ENCODE data around the gene NBEA. TPM values are rescaled to one million over a fixed set of nuclear protein-coding genes. Genes with fewer than 3 reads are reported as not detected.

NBEA gene
- total RNA-seq, 1 experiment from 2014 or later: 1.9 TPM

- DNase-seq (ENCODE audit: low read depth): no peak
Observed at GRCh38 chr13:35179494-35179893, 237.4 kb downstream of the NBEA start.

- DNase-seq (ENCODE audit: low read depth): no peak
Observed at GRCh38 chr13:35179920-35180663, 238.0 kb downstream of the NBEA start.

- no peak for DNase-seq (ENCODE audit: low read depth)
Observed at GRCh38 chr13:35190241-35190640, 248.2 kb downstream of the NBEA start.

- DNase-seq (ENCODE audit: low read depth): no peak
Observed at GRCh38 chr13:35191883-35192282, 249.8 kb downstream of the NBEA start.

GRCh38 chr13:35198613-35199200 is 256.6 kb downstream of the NBEA start:
- DNase-seq (ENCODE audit: low read depth): no peak

GRCh38 chr13:35208587-35208986 is 266.5 kb downstream of the NBEA start:
- no peak for DNase-seq (ENCODE audit: low read depth)

GRCh38 chr13:35210261-35210660 is 268.2 kb downstream of the NBEA start:
- no peak for DNase-seq (ENCODE audit: low read depth)

- no peak for DNase-seq (ENCODE audit: low read depth)
Observed at GRCh38 chr13:35211949-35212348, 269.9 kb downstream of the NBEA start.

GRCh38 chr13:35213911-35214310 is 271.8 kb downstream of the NBEA start:
- DNase-seq (ENCODE audit: low read depth): no peak

- DNase-seq (ENCODE audit: low read depth): no peak
Observed at GRCh38 chr13:35216131-35216530, 274.1 kb downstream of the NBEA start.

GRCh38 chr13:35219021-35219420 is 277.0 kb downstream of the NBEA start:
- no peak for DNase-seq (ENCODE audit: low read depth)

GRCh38 chr13:35225159-35225558 is 283.1 kb downstream of the NBEA start:
- DNase-seq (ENCODE audit: low read depth): no peak

GRCh38 chr13:35225582-35225981 is 283.5 kb downstream of the NBEA start:
- no peak for DNase-seq (ENCODE audit: low read depth)

- DNase-seq (ENCODE audit: low read depth): no peak
Observed at GRCh38 chr13:35228536-35228935, 286.5 kb downstream of the NBEA start.

- DNase-seq (ENCODE audit: low read depth): no peak
Observed at GRCh38 chr13:35231426-35231825, 289.4 kb downstream of the NBEA start.

- no peak for DNase-seq (ENCODE audit: low read depth)
Observed at GRCh38 chr13:35238274-35238673, 296.2 kb downstream of the NBEA start.

- no peak for DNase-seq (ENCODE audit: low read depth)
Observed at GRCh38 chr13:35252536-35253205, 310.6 kb downstream of the NBEA start.

GRCh38 chr13:35255241-35255640 is 313.2 kb downstream of the NBEA start:
- DNase-seq (ENCODE audit: low read depth): no peak

- DNase-seq (ENCODE audit: low read depth): no peak
Observed at GRCh38 chr13:35256459-35257148, 314.5 kb downstream of the NBEA start.

GRCh38 chr13:35260316-35260715 is 318.2 kb downstream of the NBEA start:
- no peak for DNase-seq (ENCODE audit: low read depth)

GRCh38 chr13:35266412-35266811 is 324.3 kb downstream of the NBEA start:
- no peak for DNase-seq (ENCODE audit: low read depth)

GRCh38 chr13:35278917-35279316 is 336.8 kb downstream of the NBEA start:
- no peak for DNase-seq (ENCODE audit: low read depth)

Measured in Daoy (cell line).